Activated CD8-positive, alpha-beta memory T cell treated with anti-CD3 and anti-CD28 coated beads, Interleukin-2, amount 50 U/mL, for 1 hour (primary cell): ENCODE measurements around the gene TLR5.

Source experiments
- DNase-seq: peaks from one replicate; pipeline ENCODE4 v3.0.0-alpha.2; 2020; ENCODE audit errors: extremely low read depth

Gene TLR5

DNA sequence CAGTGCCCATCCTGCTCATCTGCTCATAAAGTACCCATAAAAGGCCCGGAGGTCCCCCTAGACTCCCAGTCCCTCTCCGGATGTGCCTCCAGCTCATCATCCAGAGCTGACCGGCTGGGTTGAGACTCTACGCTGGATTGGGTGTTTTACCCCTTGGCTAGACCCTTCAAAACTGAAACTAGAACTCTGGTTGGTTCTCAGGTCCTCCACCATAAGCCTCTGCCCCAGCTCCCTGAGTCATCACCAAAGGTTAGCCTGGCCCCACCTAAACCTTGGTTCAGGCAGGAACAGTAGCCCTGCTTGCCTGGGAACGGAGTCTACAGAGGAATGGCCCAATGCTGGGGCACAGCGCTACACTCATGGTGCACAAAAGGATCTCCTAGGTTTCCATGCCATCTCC, 75.1 kb downstream of the TLR5 start:
- DNase-seq, result no peak

DNA sequence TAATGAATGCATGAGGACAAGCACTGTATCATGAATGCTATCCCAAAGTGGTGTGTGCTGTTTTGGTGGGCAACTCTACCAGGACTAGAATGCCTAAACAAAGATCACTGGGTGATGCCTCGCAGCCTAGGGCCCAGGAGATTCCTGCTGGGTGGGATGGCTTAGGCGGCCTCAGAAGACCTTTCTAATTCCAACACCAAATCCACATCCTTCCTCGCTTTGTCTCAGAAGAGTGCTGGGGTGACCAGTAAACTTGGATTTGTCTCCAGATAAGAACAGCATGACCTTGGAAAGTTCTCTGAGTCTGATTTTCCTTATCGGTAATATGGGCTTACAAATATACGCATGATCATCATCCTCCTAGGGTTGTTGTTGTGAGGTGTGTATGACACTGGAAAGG, 76.6 kb downstream of the TLR5 start:
- DNase-seq, result no peak

DNA sequence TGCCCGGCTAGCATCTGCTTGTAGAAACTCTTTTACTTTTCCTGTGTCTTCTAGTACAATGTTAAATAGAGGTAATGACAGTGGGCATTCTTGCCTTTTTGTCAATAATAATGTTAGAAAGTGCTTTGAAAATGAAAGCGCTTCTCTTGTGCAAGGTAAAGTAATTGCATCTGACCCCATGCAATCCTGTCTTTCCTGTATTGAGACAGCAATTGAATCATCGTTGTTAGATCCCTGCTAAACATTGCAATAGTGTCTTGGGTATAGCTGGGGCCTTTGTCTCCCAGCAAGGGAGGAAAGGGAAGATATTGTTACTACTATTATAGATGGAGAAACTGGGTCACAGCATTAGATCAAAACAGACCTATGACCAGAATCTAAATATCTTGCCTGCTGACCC, 80.9 kb downstream of the TLR5 start:
- DNase-seq, result no peak

DNA sequence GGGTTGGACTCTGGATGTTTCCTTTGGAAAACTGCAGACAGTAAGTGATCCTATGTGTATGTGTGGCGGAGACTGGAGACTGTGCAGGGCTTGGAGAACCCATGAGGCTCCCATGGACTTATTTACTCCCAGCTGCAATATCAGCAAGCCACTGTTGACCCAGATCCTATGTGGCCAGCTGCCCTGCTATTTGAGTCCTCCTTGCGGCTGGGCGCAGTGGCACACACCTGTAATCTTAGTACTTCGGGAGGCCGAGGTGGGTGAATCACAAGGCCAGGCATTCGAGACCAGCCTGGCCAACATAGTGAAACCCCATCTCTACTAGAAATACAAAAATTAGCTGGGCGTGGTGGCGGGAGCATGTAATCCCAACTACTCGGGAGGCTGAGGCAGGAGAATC, 83.5 kb downstream of the TLR5 start:
- no peak for DNase-seq
